ENCODE results near the gene KLHL6.

DNA sequence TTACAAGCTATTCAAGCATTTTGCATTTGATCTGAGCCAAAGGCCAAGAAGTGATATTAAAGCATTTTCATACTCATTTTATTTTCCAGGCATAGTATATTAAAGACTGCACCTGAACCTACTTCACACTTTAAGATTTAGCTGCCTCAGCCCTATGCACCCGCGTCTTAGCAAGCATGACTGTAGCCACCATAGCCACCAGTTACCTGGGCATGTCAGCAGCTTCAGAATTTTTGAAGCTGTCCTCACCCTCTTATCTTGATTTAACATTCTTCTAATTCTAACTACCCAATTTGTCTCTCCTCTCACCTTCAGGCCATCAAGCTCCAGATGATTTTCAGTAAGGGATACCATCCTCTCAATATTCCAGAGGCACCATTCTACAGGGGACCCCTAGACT is 39.1 kb upstream of the KLHL6 start:
- TF ChIP-seq CTCF (IDR thresholded peaks at IDR 0.05), result no peak
- TF ChIP-seq ZFX (IDR thresholded peaks at IDR 0.05; ENCODE audit: borderline replicate concordance), result no peak
